Activated B cell treated with CpG ODN at 0.5 μM for 24 hours (primary cell): ENCODE data around the gene SRBD1. TPM values are rescaled to one million over a fixed set of nuclear protein-coding genes. Genes with fewer than 3 reads are reported as not detected.

Experiments
- ATAC-seq: fragments of 200-7000 bp; cut with Tn5 transposase; one replicate; pipeline ENCODE4 v1.10.0; 2021; ENCODE audit warnings: low read depth, mild to moderate bottlenecking, moderate library complexity
- CTCF ChIA-PET: fragments of 350-600 bp; sonication (Branson Sonifier 250); formaldehyde crosslinking; loops from one replicate; lab custom pipeline; 2021; ENCODE audit warnings: antibody characterized with exemption; lab: Charles Lee
- POLR2A ChIA-PET: fragments of 350-600 bp; sonication (Branson Sonifier 250); formaldehyde crosslinking; loops from one replicate; lab custom pipeline; 2021; ENCODE audit warnings: antibody characterized with exemption; lab: Charles Lee
- DNase-seq: peaks from one replicate; pipeline ENCODE4 v3.0.0; 2022
- H3K27ac Mint-ChIP-seq: one replicate; pipeline ENCODE4 v1.8.0; 2020; ENCODE audit warnings: mixed read lengths
- H3K27me3 Mint-ChIP-seq: one replicate; pipeline ENCODE4 v1.8.0; 2021; ENCODE audit warnings: mixed read lengths
- H3K36me3 Mint-ChIP-seq: one replicate; pipeline ENCODE4 v1.8.0; 2021; ENCODE audit warnings: low read depth, mixed read lengths
- H3K4me1 Mint-ChIP-seq: one replicate; pipeline ENCODE4 v1.8.0; 2021; ENCODE audit warnings: mixed read lengths
- H3K4me3 Mint-ChIP-seq: one replicate; pipeline ENCODE4 v1.8.0; 2020; ENCODE audit warnings: mild to moderate bottlenecking, mixed read lengths
- H3K9me3 Mint-ChIP-seq: one replicate; pipeline ENCODE4 v1.8.0; 2020; ENCODE audit warnings: mixed read lengths
- intact Hi-C: fragments of 100-400 bp; cut with micrococcal nuclease; formaldehyde crosslinking; loops from one replicate; pipeline ENCODE4 v1.15.1; 2024
- total RNA-seq: library from RNA; stranded (reverse); gene quantifications from 2 replicates; pipeline ENCODE4 v1.2.3, GENCODE V29; 2022
- TF ChIP-seq, protein P1 (sequence below): fragments of 200-600 bp; IDR thresholded peaks from one replicate; pipeline ENCODE4 v1.8.0; 2022; ENCODE audit warnings: antibody characterized with exemption, mild to moderate bottlenecking

The SRBD1 gene
- total RNA-seq, 1 donor from 2014 or later = 20.2 TPM

DNA sequence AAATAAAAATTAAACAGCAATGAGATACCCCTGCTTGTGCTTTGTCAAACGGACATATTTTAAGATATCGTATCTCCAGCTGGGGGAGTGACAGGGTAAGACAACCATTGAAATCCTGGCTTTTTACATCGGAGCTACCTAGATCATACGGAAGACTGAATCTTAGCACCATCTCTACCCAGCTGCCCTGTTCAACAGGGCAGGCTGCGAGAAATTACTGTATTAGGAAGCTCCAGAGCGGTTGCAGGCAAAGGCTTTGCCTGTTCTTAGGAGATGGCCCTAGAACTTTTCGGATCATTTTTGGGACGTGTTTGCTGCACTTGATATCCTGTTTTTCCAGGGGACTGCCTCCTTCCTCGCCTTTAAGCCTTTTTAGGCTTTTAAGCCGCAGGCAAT is 38.4 kb upstream of the SRBD1 start:
- intact Hi-C loops = loop anchor here (1.0 kb wide), 2 partner anchors 189 to 240 kb away; no protein-coding TSS in a partner anchor
- Mint-ChIP-seq H3K4me3 (peak overlapping the region; percentile 92), H3K4me1 (peaks cover 39% of the 10 kb centered on the region), H3K27ac (peak overlapping the region; percentile 83), H3K9me3 (no peaks in the 10 kb centered on the region), H3K36me3 (peaks cover 8% of the 10 kb centered on the region), H3K27me3 (peaks cover 2% of the 10 kb centered on the region)
- POLR2A ChIA-PET = interaction anchor here (0.6 to 6.7 kb wide), 23 partner anchors 15 to 324 kb away, joined by 3 to 211 read pairs (median 8); partner anchors contain the start of gene SRBD1
- no peak for ATAC-seq
- TF ChIP-seq, protein P1, sequence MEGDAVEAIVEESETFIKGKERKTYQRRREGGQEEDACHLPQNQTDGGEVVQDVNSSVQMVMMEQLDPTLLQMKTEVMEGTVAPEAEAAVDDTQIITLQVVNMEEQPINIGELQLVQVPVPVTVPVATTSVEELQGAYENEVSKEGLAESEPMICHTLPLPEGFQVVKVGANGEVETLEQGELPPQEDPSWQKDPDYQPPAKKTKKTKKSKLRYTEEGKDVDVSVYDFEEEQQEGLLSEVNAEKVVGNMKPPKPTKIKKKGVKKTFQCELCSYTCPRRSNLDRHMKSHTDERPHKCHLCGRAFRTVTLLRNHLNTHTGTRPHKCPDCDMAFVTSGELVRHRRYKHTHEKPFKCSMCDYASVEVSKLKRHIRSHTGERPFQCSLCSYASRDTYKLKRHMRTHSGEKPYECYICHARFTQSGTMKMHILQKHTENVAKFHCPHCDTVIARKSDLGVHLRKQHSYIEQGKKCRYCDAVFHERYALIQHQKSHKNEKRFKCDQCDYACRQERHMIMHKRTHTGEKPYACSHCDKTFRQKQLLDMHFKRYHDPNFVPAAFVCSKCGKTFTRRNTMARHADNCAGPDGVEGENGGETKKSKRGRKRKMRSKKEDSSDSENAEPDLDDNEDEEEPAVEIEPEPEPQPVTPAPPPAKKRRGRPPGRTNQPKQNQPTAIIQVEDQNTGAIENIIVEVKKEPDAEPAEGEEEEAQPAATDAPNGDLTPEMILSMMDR = no peak
- CTCF ChIA-PET = interaction anchor here (0.7 to 8.2 kb wide), 11 partner anchors 15 to 331 kb away, joined by 3 to 86 read pairs (median 4); no protein-coding TSS in a partner anchor
- no peak for DNase-seq

DNA sequence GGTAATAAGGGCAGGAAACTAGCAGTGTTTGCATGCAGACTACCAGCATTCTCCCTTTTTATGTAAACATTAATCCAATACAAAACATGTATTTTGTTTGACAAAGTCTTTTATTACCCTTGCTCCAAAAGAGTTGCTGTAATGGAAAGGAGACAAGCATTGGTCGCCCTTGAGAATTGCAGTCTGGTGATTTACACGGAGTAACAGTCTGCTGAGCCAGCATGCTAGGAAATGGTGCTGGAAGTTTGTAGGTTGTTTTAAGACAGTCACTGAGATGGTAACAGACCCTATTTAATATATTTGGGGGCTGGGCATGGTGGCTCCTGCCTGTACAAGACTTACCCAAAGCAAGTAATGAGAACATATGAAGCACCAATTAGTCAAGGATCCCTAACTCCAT is 37.6 kb upstream of the SRBD1 start:
- Mint-ChIP-seq H3K27me3 (peaks cover 2% of the 10 kb centered on the region), H3K27ac (peak overlapping the region; percentile 24), H3K4me1 (peaks cover 34% of the 10 kb centered on the region), H3K36me3 (peaks cover 8% of the 10 kb centered on the region), H3K4me3 (no peak overlapping the region), H3K9me3 (no peaks in the 10 kb centered on the region)
- CTCF ChIA-PET = interaction anchor here (8.2 kb wide), 1 partner anchor 131 kb away, joined by 86 read pairs; no protein-coding TSS in a partner anchor
- TF ChIP-seq, protein P1 = no peak
- no peak for ATAC-seq
- intact Hi-C loops = loop anchor here (1.0 kb wide), 2 partner anchors 190 to 241 kb away; no protein-coding TSS in a partner anchor
- DNase-seq = no peak
- POLR2A ChIA-PET = interaction anchor here (0.8 to 1.6 kb wide), 3 partner anchors 35 to 185 kb away, joined by 3 to 5 read pairs (median 3); no protein-coding TSS in a partner anchor

DNA sequence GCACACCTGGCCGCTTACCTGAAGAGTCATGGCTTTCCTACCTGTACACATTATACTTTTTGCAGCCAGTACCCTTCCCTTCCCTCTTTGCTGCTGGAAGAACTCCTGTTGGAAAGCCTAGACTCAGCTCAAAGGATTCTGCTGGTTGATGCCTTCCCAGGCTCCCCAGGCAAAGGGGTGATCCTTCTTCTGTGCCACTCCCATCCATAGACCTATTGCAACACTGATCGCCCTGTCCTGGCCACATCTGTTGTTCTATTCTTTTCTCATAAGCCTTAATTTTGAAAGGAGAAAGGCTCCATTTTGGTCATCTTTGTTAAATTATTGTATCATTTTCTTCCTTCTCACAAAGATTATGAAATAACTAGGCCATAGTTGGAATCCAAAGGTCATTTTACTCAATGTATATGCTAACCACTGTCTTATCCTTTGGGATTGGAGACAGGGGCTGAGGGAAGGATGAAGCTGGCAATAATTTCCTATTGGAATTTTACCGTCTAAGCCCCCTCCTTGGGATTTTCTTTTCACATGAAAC is 37.0 kb upstream of the SRBD1 start:
- intact Hi-C loops = no loop called here
- H3K9me3 Mint-ChIP-seq = no peaks in the 10 kb centered on the region
- peaks cover 8% of the 10 kb centered on the region for H3K36me3 Mint-ChIP-seq
- peak overlapping the region; percentile 12 for H3K27ac Mint-ChIP-seq
- CTCF ChIA-PET = interaction anchor here (8.2 kb wide), 1 partner anchor 131 kb away, joined by 86 read pairs; no protein-coding TSS in a partner anchor
- POLR2A ChIA-PET = interaction anchor here (0.8 to 1.3 kb wide), 3 partner anchors 80 to 186 kb away, joined by 3 to 5 read pairs (median 3); no protein-coding TSS in a partner anchor
- no peak overlapping the region for H3K4me3 Mint-ChIP-seq
- H3K27me3 Mint-ChIP-seq = peaks cover 2% of the 10 kb centered on the region
- H3K4me1 Mint-ChIP-seq = peaks cover 31% of the 10 kb centered on the region
- TF ChIP-seq, protein P1 = no peak
- ATAC-seq (no peak), DNase-seq (no peak)

DNA sequence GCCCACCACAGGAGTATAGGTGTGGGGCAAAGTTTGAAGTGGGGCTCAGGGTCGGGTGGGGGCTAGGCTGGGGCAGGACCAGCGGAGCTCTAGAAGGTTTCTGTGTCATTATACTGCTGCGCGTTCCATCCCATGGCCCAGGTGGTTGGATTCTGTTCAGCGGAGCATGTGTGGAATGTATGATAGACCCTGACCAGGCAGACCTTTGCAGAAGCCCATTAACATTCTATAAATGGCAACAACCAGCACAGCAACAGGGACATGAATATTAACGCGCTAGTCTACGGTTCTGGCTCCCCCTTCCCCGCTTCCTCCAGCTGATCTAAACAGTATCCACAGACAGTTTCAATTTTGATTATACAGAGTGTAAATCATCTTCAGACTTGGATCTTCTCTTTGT is 36.3 kb upstream of the SRBD1 start:
- DNase-seq (no peak), ATAC-seq (no peak)
- intact Hi-C loops = no loop called here
- Mint-ChIP-seq H3K36me3 (peaks cover 6% of the 10 kb centered on the region), H3K9me3 (no peaks in the 10 kb centered on the region), H3K27ac (peak overlapping the region; percentile 12), H3K4me3 (no peak overlapping the region), H3K4me1 (peaks cover 25% of the 10 kb centered on the region), H3K27me3 (peaks cover 2% of the 10 kb centered on the region)
- TF ChIP-seq, protein P1 = no peak
- ChIA-PET CTCF (interaction anchor here (0.6 to 8.2 kb wide), 3 partner anchors 132 to 288 kb away, joined by 3 to 86 read pairs (median 18); no protein-coding TSS in a partner anchor), POLR2A (interaction anchor here (1.3 kb wide), 1 partner anchor 82 kb away, joined by 5 read pairs; no protein-coding TSS in a partner anchor)

DNA sequence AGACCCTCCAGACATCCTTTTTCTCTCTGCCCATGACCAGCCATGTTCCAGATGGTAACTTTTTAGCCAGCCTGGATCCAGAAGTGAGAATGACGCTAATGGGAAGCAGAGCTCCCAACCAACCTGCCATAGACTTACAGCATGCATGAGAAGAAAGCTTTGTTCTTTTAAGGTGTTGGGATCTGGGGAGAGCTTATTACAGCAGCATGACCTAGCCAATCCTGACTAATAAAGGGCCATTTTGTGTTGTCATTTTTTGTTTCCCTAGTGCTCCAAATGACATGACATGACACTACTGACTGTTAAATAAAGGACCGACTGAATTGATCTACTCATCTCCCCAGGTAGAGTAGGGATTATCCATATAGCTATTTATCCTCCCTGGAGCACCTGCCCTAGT is 35.2 kb upstream of the SRBD1 start:
- TF ChIP-seq, protein P1 = no peak
- CTCF ChIA-PET = interaction anchor here (1.2 to 8.2 kb wide), 4 partner anchors 133 to 289 kb away, joined by 3 to 86 read pairs (median 13); no protein-coding TSS in a partner anchor
- no peak for DNase-seq
- peaks cover 23% of the 10 kb centered on the region for H3K4me1 Mint-ChIP-seq
- no peak overlapping the region for H3K4me3 Mint-ChIP-seq
- H3K27me3 Mint-ChIP-seq = peaks cover 5% of the 10 kb centered on the region
- ATAC-seq = no peak
- intact Hi-C loops = no loop called here
- H3K27ac Mint-ChIP-seq = no peak overlapping the region
- peaks cover 2% of the 10 kb centered on the region for H3K36me3 Mint-ChIP-seq
- POLR2A ChIA-PET = no interaction called here
- no peaks in the 10 kb centered on the region for H3K9me3 Mint-ChIP-seq
